ENCODE results near the gene CEP170B.
"Not testable (repeated sequence)": the region's sequence is repeated elsewhere in the genome, so short reads cannot be mapped to it uniquely, and the experiment has no call there.

The CEP170B gene

DNA sequence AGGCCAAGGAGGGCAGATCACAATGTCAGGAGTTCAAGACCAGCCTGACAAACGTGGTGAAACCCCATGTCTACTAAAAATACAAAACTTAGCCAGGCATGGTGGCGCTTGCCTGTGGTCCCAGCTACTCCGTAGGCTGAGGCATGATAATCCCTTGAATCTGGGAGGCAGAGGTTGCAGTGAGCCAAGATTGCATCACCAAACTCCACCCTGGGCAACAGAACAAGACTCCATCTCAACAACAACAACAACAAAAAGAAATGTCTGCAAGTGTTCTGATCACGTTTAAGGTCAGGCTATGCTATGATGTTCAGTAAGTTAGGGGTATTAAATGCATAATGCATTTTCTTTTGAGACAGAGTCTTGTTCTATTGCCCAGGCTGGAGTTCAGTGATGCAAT is 52.9 kb downstream of the CEP170B start:
- H3K4me3 ChIP-seq (ENCODE audit: low read length, poor library complexity, severe bottlenecking) = no peak overlapping the region
- H4K20me1 ChIP-seq (ENCODE audit: insufficient read depth, low read length, poor library complexity, severe bottlenecking) = no peaks in the 10 kb centered on the region
- H3K9ac ChIP-seq (ENCODE audit: low read depth, low read length, poor library complexity, severe bottlenecking) = no peak overlapping the region
- no peaks in the 10 kb centered on the region for H3K79me2 ChIP-seq (ENCODE audit: insufficient read depth, low read length)
- H3K9me3 ChIP-seq (ENCODE audit: insufficient read depth, low read depth, low read length) = no peaks in the 10 kb centered on the region
- no peaks in the 10 kb centered on the region for H3K27me3 ChIP-seq (ENCODE audit: insufficient read depth, low read length, poor library complexity, severe bottlenecking)
- H3K4me1 ChIP-seq (ENCODE audit: insufficient read depth, low read length, poor library complexity, severe bottlenecking) = peaks cover 17% of the 10 kb centered on the region
- H3F3A ChIP-seq (ENCODE audit: low read depth) = no peaks in the 10 kb centered on the region
- no peak overlapping the region for H3K4me2 ChIP-seq (ENCODE audit: low read depth, low read length, poor library complexity, severe bottlenecking)
- no peak overlapping the region for H2AFZ ChIP-seq (ENCODE audit: low read length)
- no peak for TF ChIP-seq EZH2phosphoT487 (IDR thresholded peaks at IDR 0.05; ENCODE audit: borderline replicate concordance)
- TF ChIP-seq, protein P1, sequence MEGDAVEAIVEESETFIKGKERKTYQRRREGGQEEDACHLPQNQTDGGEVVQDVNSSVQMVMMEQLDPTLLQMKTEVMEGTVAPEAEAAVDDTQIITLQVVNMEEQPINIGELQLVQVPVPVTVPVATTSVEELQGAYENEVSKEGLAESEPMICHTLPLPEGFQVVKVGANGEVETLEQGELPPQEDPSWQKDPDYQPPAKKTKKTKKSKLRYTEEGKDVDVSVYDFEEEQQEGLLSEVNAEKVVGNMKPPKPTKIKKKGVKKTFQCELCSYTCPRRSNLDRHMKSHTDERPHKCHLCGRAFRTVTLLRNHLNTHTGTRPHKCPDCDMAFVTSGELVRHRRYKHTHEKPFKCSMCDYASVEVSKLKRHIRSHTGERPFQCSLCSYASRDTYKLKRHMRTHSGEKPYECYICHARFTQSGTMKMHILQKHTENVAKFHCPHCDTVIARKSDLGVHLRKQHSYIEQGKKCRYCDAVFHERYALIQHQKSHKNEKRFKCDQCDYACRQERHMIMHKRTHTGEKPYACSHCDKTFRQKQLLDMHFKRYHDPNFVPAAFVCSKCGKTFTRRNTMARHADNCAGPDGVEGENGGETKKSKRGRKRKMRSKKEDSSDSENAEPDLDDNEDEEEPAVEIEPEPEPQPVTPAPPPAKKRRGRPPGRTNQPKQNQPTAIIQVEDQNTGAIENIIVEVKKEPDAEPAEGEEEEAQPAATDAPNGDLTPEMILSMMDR (conservative IDR thresholded peaks at IDR 0.05; ENCODE audit: low read length) = no peak
- no peaks in the 10 kb centered on the region for H3K9me2 ChIP-seq (replicated peaks; ENCODE audit: low read depth, low read length)
- H3K36me3 ChIP-seq (ENCODE audit: insufficient read depth, low read length) = no peaks in the 10 kb centered on the region

DNA sequence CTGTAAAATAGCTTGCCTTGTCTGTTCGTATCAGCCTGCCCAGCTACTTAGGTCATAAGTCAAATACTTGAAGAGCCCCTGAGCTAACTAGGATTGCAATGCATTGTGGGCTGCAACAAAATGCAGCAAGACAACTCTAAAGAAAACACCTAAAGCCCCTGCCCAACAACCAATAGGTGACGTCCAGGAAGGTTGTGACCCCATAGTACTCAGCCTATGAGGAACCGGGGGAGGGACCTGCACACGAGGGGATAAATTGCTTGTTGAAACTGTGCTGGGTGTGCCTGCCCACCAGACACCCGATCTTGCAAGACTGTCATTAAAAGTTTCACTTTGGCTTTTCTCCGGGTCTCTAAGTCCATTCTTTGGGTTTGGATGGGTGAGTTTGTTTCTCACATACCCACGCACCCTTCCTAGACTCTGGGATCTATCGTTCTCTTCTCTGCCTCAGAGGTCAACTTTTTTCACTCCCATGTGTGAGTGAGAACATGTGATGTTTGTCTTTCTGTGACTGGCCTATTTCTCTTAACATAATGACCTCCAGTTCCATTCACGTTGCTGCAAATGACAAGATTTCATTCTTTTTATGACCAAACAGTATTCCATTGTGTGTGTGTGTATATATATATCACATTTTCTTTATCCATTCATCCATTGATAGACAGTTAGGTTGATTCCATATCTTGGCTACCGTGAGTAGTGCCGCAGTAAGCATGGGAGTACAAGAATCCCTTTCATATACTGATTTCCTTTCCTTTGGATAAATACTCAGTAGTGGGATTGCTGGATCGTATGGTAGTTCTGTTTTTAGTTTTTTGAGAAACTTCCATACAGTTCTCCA is 54.3 kb downstream of the CEP170B start:
- peak overlapping the region; percentile 70 for H3K4me2 ChIP-seq (ENCODE audit: low read depth, low read length, poor library complexity, severe bottlenecking)
- not testable (repeated sequence) for H3F3A ChIP-seq (ENCODE audit: low read depth)

DNA sequence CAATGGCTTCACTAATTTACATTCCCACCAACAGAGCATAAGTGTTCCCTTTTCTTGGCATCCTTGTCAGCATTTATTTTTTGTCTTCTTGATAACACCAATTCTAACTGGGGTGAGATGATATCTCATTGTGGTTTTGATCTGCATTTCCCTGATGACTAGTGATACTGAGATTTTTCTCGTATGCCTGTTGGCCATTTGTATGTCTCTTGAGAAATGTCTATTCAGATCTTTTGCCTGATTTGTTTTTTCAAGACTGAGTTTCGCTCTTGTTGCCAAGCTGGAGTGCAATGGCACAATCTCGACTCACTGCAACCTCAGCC is 54.9 kb downstream of the CEP170B start:
- Histone ChIP-seq H2AFZ (ENCODE audit: low read length) (no peak overlapping the region), H3K27me3 (ENCODE audit: insufficient read depth, low read length, poor library complexity, severe bottlenecking) (no peaks in the 10 kb centered on the region), H3K4me2 (ENCODE audit: low read depth, low read length, poor library complexity, severe bottlenecking) (peak overlapping the region; percentile 70), H4K20me1 (ENCODE audit: insufficient read depth, low read length, poor library complexity, severe bottlenecking) (no peaks in the 10 kb centered on the region), H3K36me3 (ENCODE audit: insufficient read depth, low read length) (no peaks in the 10 kb centered on the region), H3K9me3 (ENCODE audit: insufficient read depth, low read depth, low read length) (no peaks in the 10 kb centered on the region), H3K4me3 (ENCODE audit: low read length, poor library complexity, severe bottlenecking) (peak overlapping the region; percentile 63), H3K9me2 (replicated peaks; ENCODE audit: low read depth, low read length) (no peaks in the 10 kb centered on the region), H3K4me1 (ENCODE audit: insufficient read depth, low read length, poor library complexity, severe bottlenecking) (peaks cover 17% of the 10 kb centered on the region), H3F3A (ENCODE audit: low read depth) (no peaks in the 10 kb centered on the region), H3K79me2 (ENCODE audit: insufficient read depth, low read length) (no peaks in the 10 kb centered on the region), H3K9ac (ENCODE audit: low read depth, low read length, poor library complexity, severe bottlenecking) (peak overlapping the region; percentile 70)
- TF ChIP-seq EZH2phosphoT487 (IDR thresholded peaks at IDR 0.05; ENCODE audit: borderline replicate concordance) = no peak
- TF ChIP-seq, protein P1 (conservative IDR thresholded peaks at IDR 0.05; ENCODE audit: low read length) = no peak

More for the DNA sequence above, 54.3 kb downstream of the CEP170B start:
- Histone ChIP-seq H3K9ac (ENCODE audit: low read depth, low read length, poor library complexity, severe bottlenecking) (peak overlapping the region; percentile 70), H3K4me1 (ENCODE audit: insufficient read depth, low read length, poor library complexity, severe bottlenecking) (peaks cover 17% of the 10 kb centered on the region), H2AFZ (ENCODE audit: low read length) (peak overlapping the region; percentile 45; the same call in 1 of the 2 replicates), H3K4me3 (ENCODE audit: low read length, poor library complexity, severe bottlenecking) (peak overlapping the region; percentile 63)
- not testable (repeated sequence) for H3K9me3 ChIP-seq (ENCODE audit: insufficient read depth, low read depth, low read length); H4K20me1 ChIP-seq (ENCODE audit: insufficient read depth, low read length, poor library complexity, severe bottlenecking); H3K79me2 ChIP-seq (ENCODE audit: insufficient read depth, low read length); H3K27me3 ChIP-seq (ENCODE audit: insufficient read depth, low read length, poor library complexity, severe bottlenecking); H3K9me2 ChIP-seq (replicated peaks; ENCODE audit: low read depth, low read length); H3K36me3 ChIP-seq (ENCODE audit: insufficient read depth, low read length)

Measured in Loucy (cell line).